Measurements from ENCODE around the gene MTFR1L.

DNA sequence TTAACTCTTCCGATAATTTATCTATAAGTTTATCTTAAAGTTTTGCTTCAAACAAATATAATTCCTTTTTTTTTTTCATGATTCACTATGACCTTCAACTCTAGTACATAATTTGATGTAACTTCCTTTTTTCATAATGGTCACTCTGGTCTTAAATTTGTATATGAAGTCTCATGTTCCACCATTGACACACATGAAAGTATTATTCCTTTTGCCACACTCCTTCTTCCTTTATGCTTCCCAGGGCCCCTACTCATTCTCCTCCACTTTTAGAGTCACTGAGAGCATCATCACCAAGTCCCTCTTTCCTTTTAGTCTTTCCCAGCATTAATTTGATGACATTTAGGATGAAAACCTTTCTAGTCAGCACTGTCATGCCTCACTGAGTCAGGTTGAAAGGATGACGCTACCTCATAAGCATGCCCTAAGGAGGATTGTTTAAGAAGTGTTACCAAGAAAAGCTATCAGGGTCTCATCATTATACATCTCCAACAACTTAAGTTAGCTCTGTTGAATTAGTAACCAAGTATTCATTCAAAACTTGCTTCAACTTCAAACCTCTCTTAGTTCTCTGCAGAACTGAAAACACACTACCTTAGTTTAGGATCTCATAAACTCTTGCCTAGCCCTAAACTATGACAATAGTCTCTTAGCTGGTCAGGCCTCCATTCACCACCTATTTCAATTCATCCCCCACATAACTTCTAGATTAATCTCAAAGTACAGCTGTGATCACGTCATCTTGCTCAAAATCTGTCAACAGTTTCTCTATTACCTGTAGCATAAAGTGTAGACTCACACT lies 25.0 kb downstream of the MTFR1L start:
- TF ChIP-seq, protein P1, sequence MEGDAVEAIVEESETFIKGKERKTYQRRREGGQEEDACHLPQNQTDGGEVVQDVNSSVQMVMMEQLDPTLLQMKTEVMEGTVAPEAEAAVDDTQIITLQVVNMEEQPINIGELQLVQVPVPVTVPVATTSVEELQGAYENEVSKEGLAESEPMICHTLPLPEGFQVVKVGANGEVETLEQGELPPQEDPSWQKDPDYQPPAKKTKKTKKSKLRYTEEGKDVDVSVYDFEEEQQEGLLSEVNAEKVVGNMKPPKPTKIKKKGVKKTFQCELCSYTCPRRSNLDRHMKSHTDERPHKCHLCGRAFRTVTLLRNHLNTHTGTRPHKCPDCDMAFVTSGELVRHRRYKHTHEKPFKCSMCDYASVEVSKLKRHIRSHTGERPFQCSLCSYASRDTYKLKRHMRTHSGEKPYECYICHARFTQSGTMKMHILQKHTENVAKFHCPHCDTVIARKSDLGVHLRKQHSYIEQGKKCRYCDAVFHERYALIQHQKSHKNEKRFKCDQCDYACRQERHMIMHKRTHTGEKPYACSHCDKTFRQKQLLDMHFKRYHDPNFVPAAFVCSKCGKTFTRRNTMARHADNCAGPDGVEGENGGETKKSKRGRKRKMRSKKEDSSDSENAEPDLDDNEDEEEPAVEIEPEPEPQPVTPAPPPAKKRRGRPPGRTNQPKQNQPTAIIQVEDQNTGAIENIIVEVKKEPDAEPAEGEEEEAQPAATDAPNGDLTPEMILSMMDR (conservative IDR thresholded peaks at IDR 0.05; ENCODE audit: low read length), result no peak
- no peak for TF ChIP-seq EZH2phosphoT487 (IDR thresholded peaks at IDR 0.05; ENCODE audit: borderline replicate concordance, low read depth, low read length)

Data from OCI-LY7 (cell line).